ENCODE results near the gene TMOD3. TPM values are rescaled to one million over a fixed set of nuclear protein-coding genes. Genes with fewer than 3 reads are reported as not detected.

The TMOD3 gene
- total RNA-seq, 1 experiment from 2014 or later = 54.4 TPM

DNA sequence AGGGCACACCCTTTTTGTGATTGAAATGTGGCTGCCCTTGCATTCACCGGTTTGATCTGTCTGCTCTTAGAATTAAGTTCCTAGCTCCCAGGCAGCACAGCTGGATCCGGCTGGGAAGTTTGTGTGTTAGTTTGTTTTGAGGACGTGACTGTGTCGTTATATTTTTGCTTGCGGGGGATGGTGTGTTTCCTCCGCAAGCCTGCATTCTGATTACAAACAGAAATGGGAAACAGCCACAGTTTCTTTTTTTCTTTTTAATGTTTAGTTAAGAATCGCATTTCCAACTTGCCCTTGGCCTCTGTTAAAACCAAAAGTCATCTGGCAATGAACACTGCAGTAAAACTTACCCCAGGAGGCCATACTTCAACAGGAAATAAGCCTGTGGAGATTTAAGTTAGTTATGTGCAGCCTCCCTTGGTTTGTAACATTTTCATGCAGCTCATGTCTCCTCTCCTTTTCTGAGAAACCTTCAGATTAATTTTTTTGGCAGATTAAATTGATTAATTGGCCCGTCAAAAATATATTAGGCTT, 888 bp downstream of the TMOD3 start:
- no peaks in the 10 kb centered on the region for H3K27me3 Mint-ChIP-seq (ENCODE audit: insufficient read depth, unreplicated experiment)

GRCh38 chr15:51833772-51834171, 4.3 kb downstream of the TMOD3 start:
- Histone ChIP-seq H3K36me3 (ENCODE audit: control insufficient read depth, insufficient read depth, low read length) (no peaks in the 10 kb centered on the region), H3K27me3 (replicated peaks; ENCODE audit: control insufficient read depth, insufficient read depth, low read length) (no peaks in the 10 kb centered on the region), H3K4me3 (ENCODE audit: low read depth, low read length) (no peak overlapping the region), H3K9me3 (no peaks in the 10 kb centered on the region), H3K4me1 (peaks cover 7% of the 10 kb centered on the region; the same call in 1 of the 2 replicates)
- H3K27ac Mint-ChIP-seq (ENCODE audit: unreplicated experiment) = no peak overlapping the region
- DNase-seq = no peak
- H3K36me3 Mint-ChIP-seq (ENCODE audit: insufficient read depth, unreplicated experiment) = peaks cover 6% of the 10 kb centered on the region
- H3K4me1 Mint-ChIP-seq (ENCODE audit: low read depth, unreplicated experiment) = peaks cover 29% of the 10 kb centered on the region
- CTCF ChIA-PET = no interaction called here
- no TSS peak for BruUV-seq (replicated peaks)
- TF ChIP-seq CTCF (IDR thresholded peaks at IDR 0.05; ENCODE audit: insufficient read depth in 1 of 2, low read depth in 1 of 2, low read length in 1 of 2, severe bottlenecking in 1 of 2, unreplicated experiment in 1 of 2) = no peak
- no peak overlapping the region for H3K4me3 Mint-ChIP-seq (ENCODE audit: unreplicated experiment)
- POLR2A ChIA-PET = no interaction called here
- no peaks in the 10 kb centered on the region for H3K27me3 Mint-ChIP-seq (ENCODE audit: insufficient read depth, unreplicated experiment)
- intact Hi-C loops (cut with micrococcal nuclease; ENCODE audit: unreplicated experiment) = no loop called here
- H3K9me3 Mint-ChIP-seq (ENCODE audit: unreplicated experiment) = no peaks in the 10 kb centered on the region

More for the DNA sequence above, 888 bp downstream of the TMOD3 start:
- Mint-ChIP-seq H3K36me3 (ENCODE audit: insufficient read depth, unreplicated experiment) (peaks cover 6% of the 10 kb centered on the region), H3K4me3 (ENCODE audit: unreplicated experiment) (peak overlapping the region; percentile 89), H3K27ac (ENCODE audit: unreplicated experiment) (peak overlapping the region; percentile 79), H3K9me3 (ENCODE audit: unreplicated experiment) (no peaks in the 10 kb centered on the region), H3K4me1 (ENCODE audit: low read depth, unreplicated experiment) (peaks cover 18% of the 10 kb centered on the region)
- intact Hi-C loops (cut with micrococcal nuclease; ENCODE audit: unreplicated experiment) = no loop called here
- no peak for DNase-seq
- Histone ChIP-seq H3K9me3 (no peaks in the 10 kb centered on the region), H3K4me1 (peaks cover 7% of the 10 kb centered on the region; the same call in 1 of the 2 replicates), H3K4me3 (ENCODE audit: low read depth, low read length) (peak overlapping the region; percentile 82), H3K27me3 (replicated peaks; ENCODE audit: control insufficient read depth, insufficient read depth, low read length) (no peaks in the 10 kb centered on the region), H3K36me3 (ENCODE audit: control insufficient read depth, insufficient read depth, low read length) (no peaks in the 10 kb centered on the region)
- TF ChIP-seq CTCF (IDR thresholded peaks at IDR 0.05; ENCODE audit: insufficient read depth in 1 of 2, low read depth in 1 of 2, low read length in 1 of 2, severe bottlenecking in 1 of 2, unreplicated experiment in 1 of 2) = no peak
- BruUV-seq (replicated peaks) = no TSS peak
- ChIA-PET POLR2A (interaction anchor here (0.7 to 1.7 kb wide), 3 partner anchors 8 to 15 kb away, joined by 3 to 9 read pairs (median 4); no protein-coding TSS in a partner anchor), CTCF (no interaction called here)

- Histone ChIP-seq H3K36me3 (ENCODE audit: control insufficient read depth, insufficient read depth, low read length) (no peaks in the 10 kb centered on the region), H3K9me3 (no peaks in the 10 kb centered on the region), H3K4me3 (ENCODE audit: low read depth, low read length) (no peak overlapping the region), H3K4me1 (peaks cover 23% of the 10 kb centered on the region), H3K27me3 (replicated peaks; ENCODE audit: control insufficient read depth, insufficient read depth, low read length) (no peaks in the 10 kb centered on the region)
- intact Hi-C loops (cut with micrococcal nuclease; ENCODE audit: unreplicated experiment) = no loop called here
- TF ChIP-seq CTCF (IDR thresholded peaks at IDR 0.05; ENCODE audit: insufficient read depth in 1 of 2, low read depth in 1 of 2, low read length in 1 of 2, severe bottlenecking in 1 of 2, unreplicated experiment in 1 of 2) = no peak
- Mint-ChIP-seq H3K9me3 (ENCODE audit: unreplicated experiment) (no peaks in the 10 kb centered on the region), H3K4me1 (ENCODE audit: low read depth, unreplicated experiment) (peaks cover 38% of the 10 kb centered on the region), H3K4me3 (ENCODE audit: unreplicated experiment) (no peak overlapping the region), H3K27me3 (ENCODE audit: insufficient read depth, unreplicated experiment) (no peaks in the 10 kb centered on the region), H3K36me3 (ENCODE audit: insufficient read depth, unreplicated experiment) (no peaks in the 10 kb centered on the region), H3K27ac (ENCODE audit: unreplicated experiment) (no peak overlapping the region)
- no peak for DNase-seq
- CTCF ChIA-PET = no interaction called here
- BruUV-seq (replicated peaks) = no TSS peak
- POLR2A ChIA-PET = no interaction called here
Measured at GRCh38 chr15:51837792-51838251, 8.4 kb downstream of the TMOD3 start.

Data from Caco-2 (cell line).